Measurements from ENCODE around the gene SOCS7. TPM values are rescaled to one million over a fixed set of nuclear protein-coding genes. Genes with fewer than 3 reads are reported as not detected.
A peak's percentile ranks its signal among the peaks of the same experiment; 100 is the strongest.

The SOCS7 gene
- total and polyA plus RNA-seq, 2 donors (not counting 1 experiment from before 2014, with no cell fraction given) = 9.4 to 20.8 TPM

DNA sequence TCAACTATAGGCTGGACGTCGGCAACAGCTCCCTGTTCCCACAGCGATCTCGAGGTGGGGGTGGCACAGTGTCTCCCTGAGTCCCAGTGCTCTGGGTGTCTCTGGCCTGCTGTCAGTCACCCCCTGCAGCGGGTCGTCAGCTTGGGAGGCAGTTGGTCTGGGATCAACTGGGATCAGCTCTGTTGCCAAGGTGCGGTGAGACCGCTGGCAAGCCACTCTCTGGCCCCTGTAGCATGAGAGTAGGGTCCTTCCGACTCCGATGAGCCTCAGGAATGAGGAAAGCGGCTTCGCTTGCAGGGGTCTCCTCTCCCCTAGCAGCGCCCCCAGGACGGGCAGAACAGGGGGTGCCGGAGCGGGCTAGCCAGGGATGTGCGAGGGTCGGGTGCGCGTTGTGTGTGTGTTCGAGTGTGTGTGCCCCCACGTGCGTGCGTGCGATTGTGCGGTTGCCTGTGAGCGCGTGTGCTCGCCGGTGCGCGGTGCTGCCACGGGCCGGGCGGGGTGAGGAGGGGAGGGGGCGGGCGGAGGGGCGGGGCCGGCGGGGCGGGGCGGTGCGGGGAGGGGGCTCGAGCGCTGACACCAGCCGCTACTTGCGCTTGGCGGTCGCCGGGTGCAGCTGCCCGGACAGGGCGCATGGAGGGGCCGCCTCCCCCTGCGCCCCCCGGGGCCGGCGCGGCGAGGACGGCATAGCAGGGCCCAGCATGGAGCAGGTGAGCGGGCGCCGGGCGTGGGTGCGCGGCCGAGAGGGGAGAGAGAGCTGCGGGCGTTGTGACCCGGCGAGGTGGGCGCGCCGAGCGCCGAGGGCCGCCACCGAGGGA lies 67.3 kb downstream of the SOCS7 start:
- intact Hi-C loops (cut with micrococcal nuclease) = no loop called here
- H3K4me3 Mint-ChIP-seq = peak overlapping the region; percentile 70
- H3K4me1 ChIP-seq (ENCODE audit: control insufficient read depth in 2 of 2, insufficient read depth in 2 of 2, low read length in 2 of 2) = peaks cover 8 to 10% of the 10 kb centered on the region in 2 donors
- no peaks in the 10 kb centered on the region for H3K9me3 ChIP-seq (ENCODE audit: control extremely low read depth in 1 of 3, control insufficient read depth in 2 of 3, insufficient read depth in 1 of 3, low read length in 2 of 3)
- POLR2A ChIA-PET = no interaction called here
- no peak for ATAC-seq (ENCODE audit: low read depth)
- DNase-seq = peak; percentile 21
- peaks cover 0 to 74% (median 16%) of the 10 kb centered on the region in 4 experiments for H3K27me3 ChIP-seq (replicated peaks in 1 of 4; ENCODE audit: control extremely low read depth in 1 of 4, control insufficient read depth in 3 of 4, insufficient read depth in 4 of 4, low read length in 3 of 4)
- no peak overlapping the region for H3K4me3 ChIP-seq (ENCODE audit: control extremely low read depth in 1 of 5, extremely low read depth in 1 of 5, insufficient read depth in 1 of 5, low read depth in 2 of 5, low read length in 4 of 5)
- TF ChIP-seq EZH2 (IDR thresholded peaks at IDR 0.05; ENCODE audit: borderline replicate concordance, insufficient read depth, low read depth, low read length, poor library complexity, severe bottlenecking) = no peak
- TF ChIP-seq, protein P1, sequence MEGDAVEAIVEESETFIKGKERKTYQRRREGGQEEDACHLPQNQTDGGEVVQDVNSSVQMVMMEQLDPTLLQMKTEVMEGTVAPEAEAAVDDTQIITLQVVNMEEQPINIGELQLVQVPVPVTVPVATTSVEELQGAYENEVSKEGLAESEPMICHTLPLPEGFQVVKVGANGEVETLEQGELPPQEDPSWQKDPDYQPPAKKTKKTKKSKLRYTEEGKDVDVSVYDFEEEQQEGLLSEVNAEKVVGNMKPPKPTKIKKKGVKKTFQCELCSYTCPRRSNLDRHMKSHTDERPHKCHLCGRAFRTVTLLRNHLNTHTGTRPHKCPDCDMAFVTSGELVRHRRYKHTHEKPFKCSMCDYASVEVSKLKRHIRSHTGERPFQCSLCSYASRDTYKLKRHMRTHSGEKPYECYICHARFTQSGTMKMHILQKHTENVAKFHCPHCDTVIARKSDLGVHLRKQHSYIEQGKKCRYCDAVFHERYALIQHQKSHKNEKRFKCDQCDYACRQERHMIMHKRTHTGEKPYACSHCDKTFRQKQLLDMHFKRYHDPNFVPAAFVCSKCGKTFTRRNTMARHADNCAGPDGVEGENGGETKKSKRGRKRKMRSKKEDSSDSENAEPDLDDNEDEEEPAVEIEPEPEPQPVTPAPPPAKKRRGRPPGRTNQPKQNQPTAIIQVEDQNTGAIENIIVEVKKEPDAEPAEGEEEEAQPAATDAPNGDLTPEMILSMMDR (IDR thresholded peaks at IDR 0.05) = no peak
- H3K27me3 Mint-ChIP-seq = peaks cover 42% of the 10 kb centered on the region
- CTCF ChIA-PET = interaction anchor here (1.1 to 12.4 kb wide), 2 partner anchors 64 to 68 kb away, joined by 3 to 323 read pairs; partner anchors contain the start of gene SOCS7
- H3K27ac ChIP-seq (ENCODE audit: low read length in 2 of 2) = no peak overlapping the region
- no peaks in the 10 kb centered on the region for H3K36me3 ChIP-seq (replicated peaks in 1 of 2; ENCODE audit: control extremely low read depth in 1 of 2, control insufficient read depth in 1 of 2, extremely low read depth in 1 of 2, insufficient read depth in 2 of 2, low read length in 1 of 2)
- H2AFZ ChIP-seq (ENCODE audit: insufficient read depth, low read depth, low read length, poor library complexity, severe bottlenecking) = no peak overlapping the region
- H3K4me1 Mint-ChIP-seq = peaks cover 4% of the 10 kb centered on the region
- no peaks in the 10 kb centered on the region for H4K20me1 ChIP-seq (ENCODE audit: control insufficient read depth, insufficient read depth, low read length, poor library complexity, severe bottlenecking)
- 13% methylated on average over 37 of the region's 78 CpGs for WGBS (ENCODE audit: insufficient coverage)
- H3K9me3 Mint-ChIP-seq (ENCODE audit: insufficient read depth) = no peaks in the 10 kb centered on the region
- no peak overlapping the region for H3K27ac Mint-ChIP-seq
- H3K4me2 ChIP-seq (replicated peaks; ENCODE audit: low read depth, low read length, poor library complexity, severe bottlenecking) = peak overlapping the region; percentile 44
- no peaks in the 10 kb centered on the region for H3K79me2 ChIP-seq (ENCODE audit: control insufficient read depth, insufficient read depth, low read length)
- no peak overlapping the region for H3K9ac ChIP-seq (ENCODE audit: low read length)

DNA sequence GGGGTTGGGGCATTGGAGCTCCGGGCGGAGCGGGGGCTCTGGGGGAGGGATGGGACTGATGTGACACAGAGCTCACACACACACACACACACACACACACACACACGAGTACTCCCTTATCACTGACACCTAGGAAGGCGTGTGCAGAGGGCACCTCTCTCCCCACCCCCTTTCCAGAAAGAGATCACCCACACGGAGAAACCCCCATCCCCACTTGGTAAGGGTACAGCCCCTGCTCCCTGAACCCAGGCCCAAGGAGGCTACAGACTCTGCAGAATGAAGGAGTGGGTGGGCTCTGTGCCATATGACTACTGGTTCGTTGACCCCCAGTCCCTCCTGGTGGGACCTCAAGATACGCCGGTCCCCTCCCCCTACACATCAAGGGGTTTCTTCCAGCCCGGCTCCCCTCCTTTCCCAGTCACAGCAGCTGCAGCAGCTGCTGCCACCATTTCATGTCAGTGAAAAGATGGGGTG lies 67.9 kb downstream of the SOCS7 start:
- H3K4me1 ChIP-seq (ENCODE audit: control insufficient read depth in 2 of 2, insufficient read depth in 2 of 2, low read length in 2 of 2) = peaks cover 8% of the 10 kb centered on the region in 2 donors
- no peak for DNase-seq

More for the DNA sequence above, 67.9 kb downstream of the SOCS7 start:
- Histone ChIP-seq H2AFZ (ENCODE audit: insufficient read depth, low read depth, low read length, poor library complexity, severe bottlenecking) (no peak overlapping the region), H4K20me1 (ENCODE audit: control insufficient read depth, insufficient read depth, low read length, poor library complexity, severe bottlenecking) (no peaks in the 10 kb centered on the region), H3K27ac (ENCODE audit: low read length in 2 of 2) (no peak overlapping the region), H3K36me3 (replicated peaks in 1 of 2; ENCODE audit: control extremely low read depth in 1 of 2, control insufficient read depth in 1 of 2, extremely low read depth in 1 of 2, insufficient read depth in 2 of 2, low read length in 1 of 2) (no peaks in the 10 kb centered on the region), H3K9ac (ENCODE audit: low read length) (no peak overlapping the region), H3K9me3 (ENCODE audit: control extremely low read depth in 1 of 3, control insufficient read depth in 2 of 3, insufficient read depth in 1 of 3, low read length in 2 of 3) (no peaks in the 10 kb centered on the region), H3K4me3 (ENCODE audit: control extremely low read depth in 1 of 5, extremely low read depth in 1 of 5, insufficient read depth in 1 of 5, low read depth in 2 of 5, low read length in 4 of 5) (no peak overlapping the region), H3K79me2 (ENCODE audit: control insufficient read depth, insufficient read depth, low read length) (no peaks in the 10 kb centered on the region), H3K4me2 (replicated peaks; ENCODE audit: low read depth, low read length, poor library complexity, severe bottlenecking) (peak overlapping the region; percentile 43), H3K27me3 (replicated peaks in 1 of 4; ENCODE audit: control extremely low read depth in 1 of 4, control insufficient read depth in 3 of 4, insufficient read depth in 4 of 4, low read length in 3 of 4) (peaks cover 0 to 80% (median 21%) of the 10 kb centered on the region in 4 experiments)
- no peak for TF ChIP-seq EZH2 (IDR thresholded peaks at IDR 0.05; ENCODE audit: borderline replicate concordance, insufficient read depth, low read depth, low read length, poor library complexity, severe bottlenecking)
- TF ChIP-seq, protein P1 (IDR thresholded peaks at IDR 0.05) = no peak
- Mint-ChIP-seq H3K4me3 (no peak overlapping the region), H3K9me3 (ENCODE audit: insufficient read depth) (no peaks in the 10 kb centered on the region), H3K27ac (no peak overlapping the region), H3K4me1 (peaks cover 4% of the 10 kb centered on the region), H3K27me3 (peaks cover 49% of the 10 kb centered on the region)
- CTCF ChIA-PET = interaction anchor here (12.4 kb wide), 1 partner anchor 69 kb away, joined by 323 read pairs; the partner anchor contains the start of gene SOCS7
- 25% methylated on average over 2 of the region's 10 CpGs for WGBS (ENCODE audit: insufficient coverage)
- no peak for ATAC-seq (ENCODE audit: low read depth)
- intact Hi-C loops (cut with micrococcal nuclease) = no loop called here
- POLR2A ChIA-PET = no interaction called here
